Endodermal cell (in vitro differentiated cells): Measurements from ENCODE around the gene LILRA6. TPM values are rescaled to one million over a fixed set of nuclear protein-coding genes. Genes with fewer than 3 reads are reported as not detected.
A peak's percentile ranks its signal among the peaks of the same experiment; 100 is the strongest.

Experiments
- DNase-seq: peaks from one replicate; pipeline ENCODE4 v3.0.0-alpha.2; 2017
- H3K27ac ChIP-seq: 2 replicates; pipeline ENCODE4 v1.5.1; 2013; ENCODE audit warnings: mild to moderate bottlenecking, low read depth, low read length, moderate library complexity
- H3K27me3 ChIP-seq: 2 replicates; pipeline ENCODE4 v1.6.1; 2013; ENCODE audit warnings: mild to moderate bottlenecking, low read length, moderate library complexity; ENCODE audit not compliant: insufficient read depth, control insufficient read depth, poor library complexity, severe bottlenecking
- H3K36me3 ChIP-seq: 2 replicates; pipeline ENCODE4 v1.7.0; 2013; ENCODE audit warnings: mild to moderate bottlenecking, low read length, moderate library complexity; ENCODE audit not compliant: control insufficient read depth, insufficient read depth
- H3K4me1 ChIP-seq: one replicate; pipeline ENCODE4 v1.7.0; 2013; ENCODE audit warnings: low read length; ENCODE audit not compliant: control insufficient read depth, insufficient read depth
- H3K4me3 ChIP-seq: 2 replicates; pipeline ENCODE4 v1.5.1; 2013; ENCODE audit warnings: mild to moderate bottlenecking, low read length, moderate library complexity
- H3K9ac ChIP-seq: 2 replicates; pipeline ENCODE4 v1.6.1; 2013; ENCODE audit warnings: mild to moderate bottlenecking, low read length, moderate library complexity; ENCODE audit not compliant: poor library complexity, severe bottlenecking; ENCODE audit errors: extremely low read depth
- H3K9me3 ChIP-seq: 2 replicates; pipeline ENCODE4 v1.6.1; 2013; ENCODE audit warnings: mild to moderate bottlenecking, low read length, moderate library complexity; ENCODE audit not compliant: control insufficient read depth
- H3K27ac Mint-ChIP-seq: 2 replicates; pipeline ENCODE4 v1.8.0; 2020; ENCODE audit warnings: mixed read lengths
- H3K27me3 Mint-ChIP-seq: 2 replicates; pipeline ENCODE4 v1.8.0; 2021; ENCODE audit warnings: mild to moderate bottlenecking, mixed read lengths; ENCODE audit not compliant: insufficient read depth
- H3K36me3 Mint-ChIP-seq: 2 replicates; pipeline ENCODE4 v1.8.0; 2020; ENCODE audit warnings: low read depth, mixed read lengths
- H3K4me1 Mint-ChIP-seq: 2 replicates; pipeline ENCODE4 v1.8.0; 2020; ENCODE audit warnings: mixed read lengths
- H3K4me3 Mint-ChIP-seq: 2 replicates; pipeline ENCODE4 v1.8.0; 2020; ENCODE audit warnings: mild to moderate bottlenecking, moderate library complexity, mixed read lengths
- H3K9me3 Mint-ChIP-seq: 2 replicates; pipeline ENCODE4 v1.8.0; 2020; ENCODE audit warnings: mild to moderate bottlenecking, mixed read lengths
- CTCF ChIP-seq: fragments of 200-600 bp; sonication (generic); conservative IDR thresholded peaks from 2 replicates; pipeline ENCODE4 v1.5.0; 2021; ENCODE audit warnings: antibody characterized with exemption, mild to moderate bottlenecking
- WGBS, 2 experiments: methylation state at CpG; one replicate each; pipeline versions ENCODE4 v1.1.5 to v1.1.7; 2013; ENCODE audit warnings: missing lambda C conversion rate in 2 of 2, mixed read lengths in 1 of 2; ENCODE audit not compliant: insufficient coverage in 1 of 2, insufficient read length in 1 of 2; 5-methylcytosine and 5-hydroxymethylcytosine counted together
- total RNA-seq, 2 donors: library from RNA; stranded (reverse); fragmentation: NEBNext Ultra II Directional in 1 of 2; extraction: Animal tissue kit (Norgen Biotek cat#: 25700) in 1 of 2; gene quantifications; 2 replicates in 1 of 2; 3 replicates in 1 of 2; pipeline ENCODE4 v1.2.1, GENCODE V29; 2021

The LILRA6 gene
- total RNA-seq, 2 donors from 2014 or later: not detected

DNA sequence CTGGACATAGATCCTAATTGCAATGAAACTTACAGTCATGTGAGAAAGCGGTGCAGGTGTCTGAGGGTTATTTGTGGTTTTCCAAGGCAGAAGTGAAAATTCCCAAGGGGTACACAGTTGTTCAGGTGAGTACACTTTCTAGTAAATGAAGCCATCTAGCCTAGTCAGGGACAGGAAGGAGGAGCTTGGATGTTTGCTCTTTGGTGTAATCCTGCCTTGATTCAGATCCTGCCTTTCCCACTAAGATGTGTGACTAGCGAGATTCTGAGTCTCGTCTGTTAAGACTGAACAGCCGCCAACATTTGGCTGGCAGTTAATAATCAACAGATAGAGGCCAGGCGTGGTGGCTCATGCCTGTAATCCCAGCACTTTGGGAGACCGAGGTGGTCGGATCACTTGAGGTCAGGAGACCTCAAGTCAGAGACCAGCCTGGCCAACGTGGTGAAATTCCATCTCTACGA, 39.4 kb downstream of the LILRA6 start:
- Histone ChIP-seq H3K4me3 (peak overlapping the region; percentile 98), H3K9me3 (no peaks in the 10 kb centered on the region), H3K27me3 (no peaks in the 10 kb centered on the region), H3K4me1 (peaks cover 16% of the 10 kb centered on the region), H3K27ac (no peak overlapping the region), H3K9ac (peak overlapping the region; percentile 98), H3K36me3 (peaks cover 68% of the 10 kb centered on the region)
- no peak for DNase-seq
- H3K27ac Mint-ChIP-seq: peak overlapping the region; percentile 90
- H3K4me3 Mint-ChIP-seq: peak overlapping the region; percentile 93
- no peak for TF ChIP-seq CTCF
- H3K36me3 Mint-ChIP-seq: peaks cover 74% of the 10 kb centered on the region
- H3K27me3 Mint-ChIP-seq: no peaks in the 10 kb centered on the region
- H3K9me3 Mint-ChIP-seq: no peaks in the 10 kb centered on the region
- peaks cover 44% of the 10 kb centered on the region for H3K4me1 Mint-ChIP-seq
- WGBS, 2 experiments: 90 to 91% methylated on average over 9 of the region's 9 CpGs

- no peak for TF ChIP-seq CTCF
- H3K27me3 Mint-ChIP-seq: no peaks in the 10 kb centered on the region
- Histone ChIP-seq H3K9me3 (no peaks in the 10 kb centered on the region), H3K4me3 (peak overlapping the region; percentile 98), H3K27me3 (no peaks in the 10 kb centered on the region), H3K27ac (no peak overlapping the region), H3K9ac (peak overlapping the region; percentile 98), H3K36me3 (peaks cover 63% of the 10 kb centered on the region), H3K4me1 (peaks cover 16% of the 10 kb centered on the region)
- peak overlapping the region; percentile 100 for H3K27ac Mint-ChIP-seq
- peaks cover 68% of the 10 kb centered on the region for H3K36me3 Mint-ChIP-seq
- WGBS, 2 experiments: 81 to 87% methylated on average over 12 to 13 of the region's 13 CpGs
- DNase-seq: no peak
- H3K9me3 Mint-ChIP-seq: no peaks in the 10 kb centered on the region
- peaks cover 37% of the 10 kb centered on the region for H3K4me1 Mint-ChIP-seq
- peak overlapping the region; percentile 93 for H3K4me3 Mint-ChIP-seq
Observed at GRCh38 chr19:54201980-54202379, 40.6 kb downstream of the LILRA6 start.

DNA sequence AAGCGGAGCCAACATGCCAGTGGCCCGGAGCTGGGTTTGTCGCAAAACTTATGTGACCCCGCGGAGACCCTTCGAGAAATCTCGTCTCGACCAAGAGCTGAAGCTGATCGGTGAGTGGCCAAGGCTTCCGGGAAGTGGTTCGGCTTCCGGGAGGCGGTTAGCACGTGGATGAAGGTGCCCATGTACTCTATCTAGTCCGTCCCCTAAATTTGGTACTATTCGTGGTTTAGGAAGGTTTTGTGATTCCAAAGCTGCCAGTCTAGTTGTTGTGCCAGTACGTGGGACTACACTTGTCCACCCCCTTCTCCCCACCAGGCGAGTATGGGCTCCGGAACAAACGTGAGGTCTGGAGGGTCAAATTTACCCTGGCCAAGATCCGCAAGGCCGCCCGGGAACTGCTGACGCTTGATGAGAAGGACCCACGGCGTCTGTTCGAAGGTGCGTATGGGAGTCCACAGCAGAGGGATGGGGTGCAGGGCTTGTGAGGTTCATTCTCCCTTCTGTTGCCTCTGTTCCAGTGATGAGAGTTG, 41.4 kb downstream of the LILRA6 start:
- 3 to 4% methylated on average over 17 to 28 of the region's 28 CpGs for WGBS, 2 experiments
- Histone ChIP-seq H3K36me3 (peaks cover 60% of the 10 kb centered on the region), H3K4me3 (peak overlapping the region; percentile 98), H3K4me1 (peaks cover 16% of the 10 kb centered on the region), H3K27me3 (no peaks in the 10 kb centered on the region), H3K9me3 (no peaks in the 10 kb centered on the region), H3K27ac (peak overlapping the region; percentile 94), H3K9ac (peak overlapping the region; percentile 98)
- H3K27me3 Mint-ChIP-seq: no peaks in the 10 kb centered on the region
- H3K4me1 Mint-ChIP-seq: peaks cover 33% of the 10 kb centered on the region
- peaks cover 63% of the 10 kb centered on the region for H3K36me3 Mint-ChIP-seq
- no peak for DNase-seq
- peak overlapping the region; percentile 100 for H3K27ac Mint-ChIP-seq
- no peak for TF ChIP-seq CTCF
- H3K4me3 Mint-ChIP-seq: peak overlapping the region; percentile 93
- H3K9me3 Mint-ChIP-seq: no peaks in the 10 kb centered on the region
